Measurements from ENCODE around the gene MAPRE2.
"Not testable (repeated sequence)": the region's sequence is repeated elsewhere in the genome, so short reads cannot be mapped to it uniquely, and the experiment has no call there.

MAPRE2 gene

DNA sequence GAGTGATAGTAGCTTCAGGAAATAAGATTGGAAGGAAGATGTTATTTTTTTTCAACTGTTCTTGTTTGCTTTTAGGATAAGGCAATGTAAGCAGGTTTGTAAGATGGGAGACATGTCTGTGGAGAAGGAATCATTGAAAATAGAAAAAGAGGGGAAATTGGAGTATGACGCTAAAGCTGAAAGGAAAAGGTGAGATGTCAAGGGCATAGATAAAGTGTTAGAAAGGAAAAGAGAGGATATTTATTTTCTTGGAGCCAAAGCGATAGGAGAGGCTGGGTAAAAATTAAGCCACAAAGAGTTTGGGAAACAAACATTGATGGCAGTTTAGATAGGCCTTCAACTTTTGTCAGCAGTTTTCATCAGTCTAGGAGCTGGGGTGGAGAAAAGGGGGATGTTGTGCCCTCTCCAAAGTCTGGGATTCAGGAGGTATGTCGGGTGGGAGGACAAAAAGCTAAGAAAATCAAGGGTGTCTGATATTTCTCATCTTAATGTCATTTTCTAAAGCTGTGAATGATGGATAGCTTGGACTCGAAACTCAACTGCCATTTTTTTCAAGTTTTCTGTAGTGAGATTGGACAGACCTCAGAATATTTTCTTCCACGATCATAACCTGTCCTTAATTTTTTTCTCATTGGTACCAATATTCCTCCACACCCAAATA, 63.3 kb downstream of the MAPRE2 start:
- Mint-ChIP-seq H3K27me3 (ENCODE audit: low read depth) (no peaks in the 10 kb centered on the region), H3K27ac (no peak overlapping the region), H3K4me3 (no peak overlapping the region), H3K9me3 (no peaks in the 10 kb centered on the region), H3K36me3 (ENCODE audit: low read depth) (peaks cover 27% of the 10 kb centered on the region), H3K4me1 (ENCODE audit: low read depth) (peaks cover 8% of the 10 kb centered on the region)
- no peak for DNase-seq (ENCODE audit: low spot score)

DNA sequence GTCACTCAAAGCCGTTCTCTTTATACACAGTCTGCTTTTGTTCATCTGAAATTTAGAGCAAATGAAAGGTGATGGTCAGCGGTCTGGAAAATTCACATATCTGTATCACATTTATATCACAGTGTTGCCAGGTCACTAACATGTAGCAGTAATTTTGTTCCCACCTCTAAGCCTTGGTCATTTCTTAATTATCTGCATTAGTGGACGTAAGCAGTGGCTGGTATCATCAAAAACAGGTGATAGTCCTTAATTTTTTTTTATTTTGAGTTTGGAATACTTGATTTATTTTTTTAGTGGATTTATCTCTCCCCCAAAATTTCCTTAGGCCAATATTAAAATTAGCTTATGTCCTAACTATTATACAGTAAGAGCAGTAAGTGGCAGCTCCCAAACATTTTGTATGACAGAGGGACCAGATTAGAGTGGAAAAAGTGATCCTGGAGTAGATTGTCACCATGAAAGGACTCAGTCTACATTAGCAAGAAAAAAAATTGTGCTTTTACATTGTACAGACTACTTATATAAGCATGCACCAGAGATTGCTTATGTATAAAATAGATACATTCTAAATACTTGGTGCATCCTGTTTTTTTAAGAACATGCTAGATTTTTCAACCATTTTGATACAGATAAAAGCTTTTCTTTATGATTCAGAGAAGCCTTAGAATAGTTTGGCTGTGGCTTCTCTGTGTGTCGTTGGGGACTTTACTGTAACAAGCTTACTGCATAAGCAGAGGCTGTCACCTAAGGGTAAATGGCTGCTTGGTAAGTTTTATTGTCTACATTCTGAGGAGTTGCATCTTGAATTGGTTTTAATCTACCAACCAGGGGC, 65.0 kb downstream of the MAPRE2 start:
- Mint-ChIP-seq H3K9me3 (peaks cover 7% of the 10 kb centered on the region), H3K27ac (no peak overlapping the region), H3K4me3 (no peak overlapping the region), H3K27me3 (ENCODE audit: low read depth) (no peaks in the 10 kb centered on the region), H3K4me1 (ENCODE audit: low read depth) (peaks cover 8% of the 10 kb centered on the region), H3K36me3 (ENCODE audit: low read depth) (peaks cover 36% of the 10 kb centered on the region)
- no peak for DNase-seq (ENCODE audit: low spot score)

DNA sequence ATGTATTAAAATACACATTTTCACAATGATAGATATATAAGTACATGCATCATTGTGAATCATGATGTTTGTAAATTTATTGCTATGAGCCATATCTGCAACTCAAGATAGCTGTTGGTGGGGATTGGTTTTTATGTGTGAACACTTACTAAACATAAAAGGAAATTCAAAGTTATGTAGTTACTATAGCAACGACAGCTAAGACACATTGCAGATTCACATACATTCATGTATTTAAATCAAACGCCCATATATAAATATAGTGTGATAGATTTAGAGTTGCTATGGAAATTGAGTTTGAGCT, 65.6 kb downstream of the MAPRE2 start:
- H3K4me3 Mint-ChIP-seq, result no peak overlapping the region
- peaks cover 36% of the 10 kb centered on the region for H3K36me3 Mint-ChIP-seq (ENCODE audit: low read depth)
- peaks cover 9% of the 10 kb centered on the region for H3K9me3 Mint-ChIP-seq
- H3K27me3 Mint-ChIP-seq (ENCODE audit: low read depth), result no peaks in the 10 kb centered on the region
- no peak overlapping the region for H3K27ac Mint-ChIP-seq
- DNase-seq (ENCODE audit: low spot score), result no peak
- H3K4me1 Mint-ChIP-seq (ENCODE audit: low read depth), result peaks cover 8% of the 10 kb centered on the region

DNA sequence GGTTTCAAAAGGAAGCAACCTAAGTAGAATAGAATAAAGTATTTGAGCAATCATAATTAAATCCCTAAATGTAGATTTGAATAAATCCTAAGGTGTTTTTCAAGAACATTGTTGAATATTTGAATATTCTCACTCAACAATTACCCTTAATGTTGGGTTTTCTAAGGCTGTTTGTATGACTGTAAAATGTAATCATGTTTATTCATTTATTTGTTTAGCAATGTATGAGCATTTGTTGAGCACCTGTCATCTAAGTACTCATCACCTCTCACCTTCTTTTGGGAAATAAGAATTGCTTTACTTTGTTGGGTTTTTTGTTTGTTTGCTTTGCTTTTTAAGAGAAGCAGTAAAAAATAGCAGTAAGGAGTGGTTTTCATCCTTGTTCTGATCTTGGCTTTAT, 66.0 kb downstream of the MAPRE2 start:
- Mint-ChIP-seq H3K4me1 (ENCODE audit: low read depth) (peaks cover 8% of the 10 kb centered on the region), H3K9me3 (peaks cover 11% of the 10 kb centered on the region), H3K27me3 (ENCODE audit: low read depth) (no peaks in the 10 kb centered on the region), H3K27ac (no peak overlapping the region), H3K4me3 (no peak overlapping the region), H3K36me3 (ENCODE audit: low read depth) (peaks cover 34% of the 10 kb centered on the region)
- no peak for DNase-seq (ENCODE audit: low spot score)

DNA sequence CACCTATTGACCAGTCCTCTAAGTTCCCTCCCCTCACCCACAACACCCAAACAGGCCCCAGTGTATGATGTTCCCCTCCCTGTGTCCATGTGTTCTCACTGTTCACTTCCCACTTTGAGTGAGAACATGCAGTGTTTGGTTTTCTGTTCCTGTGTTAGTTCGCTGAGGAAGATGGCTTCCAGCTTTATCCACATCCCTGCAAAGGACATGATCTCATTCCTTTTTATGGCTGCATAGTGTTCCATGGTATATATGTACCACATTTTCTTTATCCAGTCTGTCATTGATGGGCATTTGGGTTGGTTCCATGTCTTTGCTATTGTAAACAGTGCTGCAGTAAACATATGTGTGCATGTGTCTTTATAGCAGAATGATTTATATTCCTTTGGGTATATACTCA, 66.9 kb downstream of the MAPRE2 start:
- Mint-ChIP-seq H3K9me3 (peaks cover 14% of the 10 kb centered on the region), H3K36me3 (ENCODE audit: low read depth) (peaks cover 37% of the 10 kb centered on the region)
- not testable (repeated sequence) for H3K4me3 Mint-ChIP-seq; H3K27ac Mint-ChIP-seq; H3K4me1 Mint-ChIP-seq (ENCODE audit: low read depth); DNase-seq (ENCODE audit: low spot score); H3K27me3 Mint-ChIP-seq (ENCODE audit: low read depth)

DNA sequence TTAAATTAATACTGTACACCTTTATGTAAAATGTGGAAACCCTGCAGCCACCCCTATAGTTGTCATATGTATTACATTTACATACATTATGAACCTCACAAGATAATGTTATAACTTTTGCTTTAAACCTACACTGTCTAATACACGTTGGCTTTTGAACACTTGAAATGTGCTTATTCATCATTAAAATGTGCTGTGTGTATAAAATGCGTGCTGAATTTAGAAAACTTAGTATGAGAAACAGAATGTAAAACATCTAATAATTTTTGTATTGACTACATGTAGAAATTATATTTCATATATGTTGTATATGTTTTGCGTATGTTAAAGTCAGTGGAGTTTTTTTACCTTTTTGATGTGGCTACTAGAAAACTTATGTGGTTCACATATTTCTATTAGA, 68.8 kb downstream of the MAPRE2 start:
- H3K36me3 Mint-ChIP-seq (ENCODE audit: low read depth), result peaks cover 37% of the 10 kb centered on the region
- H3K9me3 Mint-ChIP-seq, result peaks cover 14% of the 10 kb centered on the region
- H3K27ac Mint-ChIP-seq, result no peak overlapping the region
- peaks cover 8% of the 10 kb centered on the region for H3K4me1 Mint-ChIP-seq (ENCODE audit: low read depth)
- no peak for DNase-seq (ENCODE audit: low spot score)
- H3K27me3 Mint-ChIP-seq (ENCODE audit: low read depth), result no peaks in the 10 kb centered on the region
- H3K4me3 Mint-ChIP-seq, result no peak overlapping the region

DNA sequence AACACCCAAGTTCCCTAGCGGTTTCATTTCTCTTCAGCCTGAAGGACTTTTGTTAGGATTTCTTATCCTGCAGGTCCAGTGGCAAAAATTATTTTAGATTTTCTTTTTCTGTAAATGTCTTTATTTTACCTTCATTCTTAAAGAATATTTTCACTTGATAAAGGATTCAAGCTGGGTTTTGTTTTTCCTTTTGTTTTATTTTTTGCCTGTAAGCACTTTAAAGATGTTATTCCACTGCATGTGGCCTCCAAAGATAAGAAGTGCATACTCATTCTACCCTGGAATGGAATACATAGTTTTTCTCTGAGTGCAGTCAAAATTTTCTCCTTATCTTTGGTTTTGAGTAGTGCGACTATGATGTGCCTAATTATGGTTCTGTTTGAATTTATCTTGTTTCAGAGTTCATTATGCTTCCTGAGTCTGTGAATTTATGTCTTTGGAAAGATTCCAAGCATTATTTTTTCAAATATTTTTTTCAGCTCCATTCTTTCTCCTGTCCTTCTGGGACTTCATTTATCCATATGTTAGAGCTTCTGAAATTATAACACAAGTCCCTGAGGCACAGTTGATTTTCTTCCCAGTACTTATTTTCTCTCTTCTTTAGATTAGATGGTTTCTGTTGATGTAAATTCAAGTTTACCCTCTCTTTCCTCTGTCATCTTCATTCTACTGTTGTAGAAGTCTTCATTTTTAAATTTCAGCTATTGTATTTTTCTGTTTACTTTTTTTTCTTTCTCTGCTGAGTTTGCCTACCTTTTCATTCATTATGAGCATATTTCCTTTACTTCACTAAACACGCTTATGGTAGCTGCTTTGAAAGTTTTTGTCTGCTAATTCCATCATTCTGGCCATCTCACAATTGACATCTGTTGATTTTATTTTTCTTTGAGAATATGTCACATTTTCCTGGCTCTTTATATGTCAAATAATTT, 69.6 kb downstream of the MAPRE2 start:
- Mint-ChIP-seq H3K27me3 (ENCODE audit: low read depth) (no peaks in the 10 kb centered on the region), H3K9me3 (peaks cover 14% of the 10 kb centered on the region), H3K4me3 (no peak overlapping the region), H3K4me1 (ENCODE audit: low read depth) (peaks cover 8% of the 10 kb centered on the region), H3K27ac (no peak overlapping the region), H3K36me3 (ENCODE audit: low read depth) (peaks cover 37% of the 10 kb centered on the region)
- no peak for DNase-seq (ENCODE audit: low spot score)

DNA sequence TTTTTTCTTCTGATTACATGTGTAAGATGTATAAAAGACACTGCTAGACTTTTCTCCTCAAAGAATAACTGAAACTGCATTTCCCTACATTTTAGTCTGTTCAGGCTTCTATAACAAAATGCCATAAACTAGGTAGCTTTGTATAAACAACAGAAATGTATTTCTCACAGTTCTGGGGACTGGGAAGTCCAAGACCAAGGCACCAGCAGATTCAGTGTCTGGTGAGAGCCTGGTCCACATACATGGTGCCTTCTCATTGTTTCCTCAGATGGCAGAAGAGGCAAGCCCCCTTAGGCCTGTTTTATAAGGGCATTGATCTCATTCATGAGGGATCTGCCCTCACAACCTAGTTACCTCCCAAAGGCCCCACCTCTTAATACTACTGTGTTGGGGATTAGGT, 71.5 kb downstream of the MAPRE2 start:
- H3K9me3 Mint-ChIP-seq, result peaks cover 14% of the 10 kb centered on the region
- peaks cover 36% of the 10 kb centered on the region for H3K36me3 Mint-ChIP-seq (ENCODE audit: low read depth)

DNA sequence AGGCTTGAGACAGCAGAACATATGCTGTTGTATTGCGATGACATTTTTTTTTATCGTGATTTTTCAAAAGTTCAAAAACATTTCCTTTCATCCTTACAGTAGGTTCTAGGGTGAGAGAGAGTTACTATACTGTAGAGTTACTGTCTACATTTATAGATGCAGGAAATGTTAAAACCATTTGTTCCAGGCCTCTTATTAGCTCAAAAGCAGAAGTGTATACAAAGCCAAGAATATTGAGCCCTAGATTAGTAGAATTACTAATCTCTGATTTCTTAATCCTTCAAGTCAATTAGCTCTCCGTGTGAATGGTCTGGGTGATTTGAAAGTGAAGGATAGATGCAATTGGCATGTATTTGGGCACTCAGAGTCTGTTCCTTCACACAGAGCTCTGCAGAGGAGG, 73.1 kb downstream of the MAPRE2 start:
- Mint-ChIP-seq H3K27ac (no peak overlapping the region), H3K4me1 (ENCODE audit: low read depth) (no peaks in the 10 kb centered on the region), H3K36me3 (ENCODE audit: low read depth) (peaks cover 22% of the 10 kb centered on the region), H3K27me3 (ENCODE audit: low read depth) (no peaks in the 10 kb centered on the region), H3K4me3 (no peak overlapping the region), H3K9me3 (peaks cover 14% of the 10 kb centered on the region)
- DNase-seq (ENCODE audit: low spot score), result no peak

More for the DNA sequence above, 71.5 kb downstream of the MAPRE2 start:
- no peaks in the 10 kb centered on the region for H3K27me3 Mint-ChIP-seq (ENCODE audit: low read depth)
- no peak overlapping the region for H3K27ac Mint-ChIP-seq
- H3K4me1 Mint-ChIP-seq (ENCODE audit: low read depth), result no peaks in the 10 kb centered on the region
- DNase-seq (ENCODE audit: low spot score), result no peak
- no peak overlapping the region for H3K4me3 Mint-ChIP-seq

DNA sequence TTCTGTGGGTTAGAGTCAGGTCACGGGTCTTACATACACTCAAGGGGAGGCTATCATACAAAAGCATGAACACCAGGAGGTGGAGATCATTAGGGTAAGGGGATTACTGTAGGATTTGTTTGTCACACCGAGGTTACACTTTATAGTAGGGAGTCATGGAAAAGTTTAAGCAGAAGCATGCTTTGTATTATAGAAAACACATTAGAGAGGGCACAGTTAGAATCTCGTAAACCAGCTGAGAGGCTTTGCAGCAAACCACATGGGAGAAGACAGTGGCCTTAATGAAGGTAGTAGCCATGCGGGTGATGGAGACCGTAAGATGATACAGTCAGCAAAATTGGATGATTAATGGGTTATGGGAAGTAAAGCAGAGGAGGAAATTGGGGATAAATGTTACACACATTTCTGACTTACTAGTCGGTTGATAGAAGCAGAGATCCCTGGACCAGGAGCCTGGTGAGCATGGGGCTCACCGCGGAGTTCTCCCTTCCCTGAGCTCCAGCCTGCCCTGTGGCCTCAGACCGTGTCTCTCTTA, 75.6 kb downstream of the MAPRE2 start:
- DNase-seq (ENCODE audit: low spot score), result no peak
- Mint-ChIP-seq H3K9me3 (peaks cover 5% of the 10 kb centered on the region), H3K27ac (no peak overlapping the region), H3K36me3 (ENCODE audit: low read depth) (peaks cover 8% of the 10 kb centered on the region), H3K27me3 (ENCODE audit: low read depth) (no peaks in the 10 kb centered on the region), H3K4me3 (no peak overlapping the region), H3K4me1 (ENCODE audit: low read depth) (no peaks in the 10 kb centered on the region)

DNA sequence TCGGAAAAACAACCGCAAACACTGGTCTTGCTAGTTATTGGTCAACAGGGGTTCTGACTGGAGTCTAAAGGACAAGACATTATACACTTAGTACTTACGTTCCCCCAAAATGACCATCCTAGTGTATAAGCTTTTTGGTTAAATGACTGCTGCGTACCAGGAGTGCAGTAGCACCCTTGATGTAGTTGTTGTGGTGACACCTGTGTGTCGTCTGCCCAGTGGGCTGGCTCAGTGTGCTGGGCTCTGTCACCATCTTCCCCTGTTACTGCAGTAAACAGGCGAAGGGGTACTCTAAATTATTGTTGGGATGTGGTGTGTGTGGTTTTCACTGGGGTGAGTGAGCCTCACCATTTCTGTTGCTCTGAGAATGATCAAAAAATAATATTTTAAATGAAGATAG, 76.2 kb downstream of the MAPRE2 start:
- H3K36me3 Mint-ChIP-seq (ENCODE audit: low read depth), result peaks cover 5% of the 10 kb centered on the region
- DNase-seq (ENCODE audit: low spot score), result no peak
- peaks cover 2% of the 10 kb centered on the region for H3K9me3 Mint-ChIP-seq
- no peak overlapping the region for H3K4me3 Mint-ChIP-seq
- no peaks in the 10 kb centered on the region for H3K4me1 Mint-ChIP-seq (ENCODE audit: low read depth)
- H3K27ac Mint-ChIP-seq, result no peak overlapping the region
- H3K27me3 Mint-ChIP-seq (ENCODE audit: low read depth), result no peaks in the 10 kb centered on the region

DNA sequence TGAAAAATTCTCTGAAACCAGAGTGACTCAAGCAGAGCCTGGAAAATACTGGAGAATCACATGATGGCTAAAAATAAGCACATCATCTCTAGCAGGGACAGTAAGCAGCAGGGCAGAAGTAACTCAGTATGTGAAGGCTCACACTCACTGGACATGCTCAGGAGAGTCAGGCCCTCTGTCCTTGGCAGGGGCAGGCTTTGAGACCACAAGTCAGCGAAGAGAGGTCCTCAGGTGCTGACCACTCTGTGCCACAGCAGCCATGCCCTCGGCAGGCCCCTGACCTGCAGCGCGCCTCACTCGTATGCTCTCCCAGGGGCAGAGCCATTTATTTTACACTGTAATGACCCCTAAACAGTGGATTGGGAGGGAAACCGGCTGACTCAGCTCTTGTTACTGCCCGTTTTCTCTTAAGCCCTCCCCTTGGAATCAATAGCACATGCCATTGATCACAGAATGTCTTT, 76.8 kb downstream of the MAPRE2 start:
- peaks cover 2% of the 10 kb centered on the region for H3K36me3 Mint-ChIP-seq (ENCODE audit: low read depth)
- no peak for DNase-seq (ENCODE audit: low spot score)
- no peaks in the 10 kb centered on the region for H3K4me1 Mint-ChIP-seq (ENCODE audit: low read depth)
- no peak overlapping the region for H3K4me3 Mint-ChIP-seq
- no peak overlapping the region for H3K27ac Mint-ChIP-seq
- H3K9me3 Mint-ChIP-seq, result no peaks in the 10 kb centered on the region
- no peaks in the 10 kb centered on the region for H3K27me3 Mint-ChIP-seq (ENCODE audit: low read depth)

DNA sequence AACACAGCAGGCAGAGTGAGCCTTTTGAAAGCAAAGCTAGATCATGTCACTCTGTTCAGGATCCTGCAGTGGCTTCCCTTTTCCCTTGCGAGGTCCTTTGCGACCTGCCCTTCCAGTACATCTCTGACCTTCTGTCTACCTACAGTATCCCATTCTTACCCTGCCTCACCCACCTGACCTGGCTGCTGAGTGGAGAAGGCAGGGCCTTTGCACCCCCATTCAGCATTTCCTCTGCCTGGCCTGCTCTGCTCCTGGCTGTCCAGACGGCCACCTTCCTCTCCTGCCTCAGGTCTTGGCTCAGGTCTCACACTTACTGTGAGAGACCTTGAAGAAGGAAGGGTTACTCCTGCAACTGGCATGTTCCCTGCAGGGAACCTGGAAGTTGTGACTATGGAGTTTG, 77.4 kb downstream of the MAPRE2 start:
- no peaks in the 10 kb centered on the region for H3K4me1 Mint-ChIP-seq (ENCODE audit: low read depth)
- H3K27me3 Mint-ChIP-seq (ENCODE audit: low read depth), result no peaks in the 10 kb centered on the region
- peaks cover under 1% of the 10 kb centered on the region for H3K9me3 Mint-ChIP-seq
- DNase-seq (ENCODE audit: low spot score), result no peak
- peaks cover 6% of the 10 kb centered on the region for H3K36me3 Mint-ChIP-seq (ENCODE audit: low read depth)
- H3K4me3 Mint-ChIP-seq, result no peak overlapping the region
- no peak overlapping the region for H3K27ac Mint-ChIP-seq

DNA sequence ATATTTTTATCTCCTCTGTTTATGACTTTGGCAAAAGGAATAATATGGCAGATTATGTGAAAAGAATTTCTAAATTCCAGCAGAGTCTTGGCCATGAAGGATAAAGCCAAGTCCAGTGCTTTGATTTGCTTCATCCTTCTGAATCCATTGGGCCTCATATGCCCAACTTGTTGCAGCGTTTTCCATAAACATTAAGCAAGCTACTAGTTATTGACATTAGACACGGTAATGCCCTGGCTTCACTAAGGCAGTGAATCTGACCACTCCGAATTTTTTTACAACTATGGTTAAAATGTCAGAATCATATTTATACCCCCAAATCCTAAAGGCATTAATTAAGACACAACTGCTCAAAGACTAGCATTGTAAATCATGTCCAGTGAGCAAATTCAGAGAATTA, 79.8 kb downstream of the MAPRE2 start:
- no peaks in the 10 kb centered on the region for H3K27me3 Mint-ChIP-seq (ENCODE audit: low read depth)
- no peaks in the 10 kb centered on the region for H3K4me1 Mint-ChIP-seq (ENCODE audit: low read depth)
- H3K27ac Mint-ChIP-seq, result no peak overlapping the region

More for the DNA sequence above, 79.8 kb downstream of the MAPRE2 start:
- no peak for DNase-seq (ENCODE audit: low spot score)
- Mint-ChIP-seq H3K36me3 (ENCODE audit: low read depth) (peaks cover 13% of the 10 kb centered on the region), H3K4me3 (no peak overlapping the region), H3K9me3 (peaks cover 8% of the 10 kb centered on the region)

Data from T-helper 2 cell treated with Interferon-gamma antibody and Interleukin-4, amounts not matched to agents 5 μg/mL and 100 μg/mL, for 36 hours (primary cell).